T47D (cell line): ENCODE data around the gene PLPPR5.
"Not testable (repeated sequence)": the region's sequence is repeated elsewhere in the genome, so short reads cannot be mapped to it uniquely, and the experiment has no call there.

Experiments
- DNase-seq, 2 experiments: peaks; one replicate each; pipeline versions ENCODE4 v3.0.0 to v3.0.0-alpha.2; 2011 to 2012; ENCODE audit warnings: low read depth in 1 of 2, low spot score in 1 of 2
- JUND ChIP-seq: IDR thresholded peaks from 2 replicates; pipeline ENCODE4 v1.6.1; 2012; ENCODE audit warnings: low read depth
- in situ Hi-C: cut with HindIII; loops from 2 replicates; pipeline ENCODE4 v1.10.0; 2016; ENCODE audit warnings: low sequenced_read_pairs, low pct_unique_long_range_greater_than_20kb

PLPPR5 gene

GRCh38 chr1:99004861-99005442 is at the start of gene PLPPR5:
PLPPR5 (minus strand) TSS chr1:99004861; CDS start chr1:99004671, 190 bp downstream.
- TF ChIP-seq JUND = no peak
- in situ Hi-C loops = no loop called here
- DNase-seq = no peak

GRCh38 chr1:99051611-99052283 is 47.1 kb upstream of the PLPPR5 start:
- TF ChIP-seq JUND = no peak
- DNase-seq = no peak
- in situ Hi-C loops = no loop called here

DNA sequence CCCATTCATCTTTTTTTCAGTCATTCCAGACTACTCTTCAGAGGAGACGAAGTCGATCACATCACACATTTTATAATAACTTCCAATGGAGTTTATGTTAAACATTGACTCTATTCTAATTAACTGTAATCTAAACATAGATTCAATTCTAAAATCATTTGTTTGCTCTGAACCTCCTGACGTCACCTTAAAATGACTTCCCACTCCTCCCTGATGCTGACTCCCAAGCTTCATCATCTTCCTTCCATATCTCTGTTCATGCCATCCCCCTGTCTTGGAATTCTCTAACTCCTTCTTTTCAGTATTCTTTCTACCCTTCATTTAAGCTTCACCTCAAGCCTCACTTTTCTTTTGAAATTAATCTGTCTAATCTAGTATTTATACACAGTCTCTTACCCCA is 45.1 kb upstream of the PLPPR5 start:
- in situ Hi-C loops = no loop called here
- DNase-seq = no peak
- no peak for TF ChIP-seq JUND

- in situ Hi-C loops, DNase-seq: not testable (repeated sequence)
Observed at GRCh38 chr1:99036746-99037145, 32.1 kb upstream of the PLPPR5 start.

DNA sequence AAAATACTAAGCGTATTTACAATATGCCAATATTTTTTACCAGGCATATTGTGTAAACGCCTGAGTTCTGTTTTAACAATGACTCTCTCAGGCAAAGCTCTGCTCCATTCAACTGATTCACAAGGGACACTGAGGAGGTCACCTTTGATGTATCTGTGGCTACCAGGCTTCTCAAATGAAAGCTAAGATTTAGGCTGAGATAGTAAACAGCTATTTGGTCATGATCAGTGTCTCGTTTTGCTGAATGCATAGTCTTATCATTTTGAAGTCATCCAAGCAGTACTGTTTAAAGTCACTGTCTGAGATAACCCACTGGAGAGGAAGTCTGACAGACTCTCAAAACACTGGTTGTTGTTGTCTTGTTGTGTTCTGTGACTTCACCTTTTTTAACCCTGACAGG is 13.7 kb upstream of the PLPPR5 start:
- TF ChIP-seq JUND = no peak
- in situ Hi-C loops = no loop called here
- no peak for DNase-seq

- in situ Hi-C loops = no loop called here
- TF ChIP-seq JUND = no peak
- no peak for DNase-seq
Observed at GRCh38 chr1:99017655-99018054, 13.0 kb upstream of the PLPPR5 start.

GRCh38 chr1:99010679-99011078 is 6.0 kb upstream of the PLPPR5 start:
- in situ Hi-C loops = no loop called here
- no peak for DNase-seq
- TF ChIP-seq JUND = no peak

GRCh38 chr1:99007366-99007765 is 2.7 kb upstream of the PLPPR5 start:
- DNase-seq = no peak
- in situ Hi-C loops = no loop called here
- no peak for TF ChIP-seq JUND

GRCh38 chr1:99005537-99005942 is 879 bp upstream of the PLPPR5 start:
- in situ Hi-C loops = no loop called here
- no peak for TF ChIP-seq JUND
- no peak for DNase-seq

DNA sequence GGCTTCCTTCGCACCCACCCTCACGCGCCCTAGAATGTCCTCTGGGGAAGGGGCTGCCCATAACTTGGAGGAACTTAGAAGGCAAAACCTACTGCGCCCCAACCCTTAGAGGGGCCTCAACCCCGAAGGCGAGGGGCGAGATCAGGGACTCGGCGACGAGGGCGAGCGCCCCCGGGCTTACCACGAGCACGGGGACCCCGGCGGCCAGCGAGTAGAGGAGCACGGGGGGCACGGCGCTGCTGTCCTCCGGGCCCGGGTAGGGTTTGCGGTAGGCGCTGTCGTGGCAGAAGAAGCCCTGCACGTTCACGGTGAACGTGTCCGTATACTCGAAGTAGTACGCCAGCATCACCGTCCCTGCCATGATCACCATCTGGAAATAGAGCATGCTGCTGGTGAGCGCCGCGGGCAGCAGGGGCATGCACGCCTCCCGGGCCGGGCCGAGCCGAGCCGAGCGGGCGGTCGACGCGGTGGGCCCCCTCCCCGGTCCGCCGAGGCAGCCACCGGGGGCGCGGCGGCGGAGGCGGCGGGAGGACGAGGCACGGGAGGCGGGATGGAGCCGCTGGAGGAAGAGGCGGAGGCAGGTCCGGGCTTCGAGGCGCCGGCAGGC is 304 bp downstream of the PLPPR5 start:
- no peak for DNase-seq
- in situ Hi-C loops = no loop called here
- TF ChIP-seq JUND = no peak

GRCh38 chr1:99003581-99004253 is 944 bp downstream of the PLPPR5 start:
- DNase-seq = no peak
- no peak for TF ChIP-seq JUND
- in situ Hi-C loops = no loop called here

DNA sequence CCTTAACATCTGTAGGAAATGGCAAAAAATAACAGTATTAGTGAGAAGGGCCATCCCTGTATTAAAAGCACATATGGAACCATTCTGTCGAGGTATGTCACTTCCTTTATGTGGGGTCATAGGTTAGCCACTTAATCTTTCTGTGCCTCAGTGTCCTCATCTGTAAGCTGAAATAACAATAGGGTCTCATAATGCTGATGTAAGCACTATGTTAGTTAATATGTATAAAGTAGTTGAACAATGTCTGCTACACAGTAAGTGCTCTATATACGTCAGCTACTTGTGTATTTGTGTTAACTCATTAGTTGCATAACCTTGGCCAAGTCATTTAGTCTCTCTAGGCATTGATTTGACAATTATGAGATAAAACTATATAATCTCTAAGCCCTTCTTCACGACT is 11.8 kb downstream of the PLPPR5 start:
- no peak for DNase-seq
- in situ Hi-C loops = no loop called here
- no peak for TF ChIP-seq JUND
